GM21528 (cell line): Measurements from ENCODE around the gene CCSAP.
"Not testable (repeated sequence)": the region's sequence is repeated elsewhere in the genome, so short reads cannot be mapped to it uniquely, and the experiment has no call there.

Experiments used
- ATAC-seq: cut with Tn5 transposase; IDR thresholded peaks from one replicate; pipeline ENCODE4 v1.9.1; 2021; ENCODE audit warnings: mild to moderate bottlenecking, moderate library complexity; ENCODE audit not compliant: unreplicated experiment, low FRiP score

Gene CCSAP

GRCh38 chr1:229327765-229328164 lies 15.1 kb downstream of the CCSAP start:
- not testable (repeated sequence) for ATAC-seq

- no peak for ATAC-seq
Measured at GRCh38 chr1:229326601-229327000, 16.2 kb downstream of the CCSAP start.

GRCh38 chr1:229325853-229326487 lies 16.9 kb downstream of the CCSAP start:
- ATAC-seq: no peak

GRCh38 chr1:229325401-229325800 lies 17.4 kb downstream of the CCSAP start:
- ATAC-seq: no peak

- no peak for ATAC-seq
Measured at GRCh38 chr1:229323885-229324553, 18.8 kb downstream of the CCSAP start.

GRCh38 chr1:229323201-229323600 lies 19.6 kb downstream of the CCSAP start:
- no peak for ATAC-seq

- ATAC-seq: no peak
Measured at GRCh38 chr1:229319487-229319886, 23.4 kb downstream of the CCSAP start.

GRCh38 chr1:229318056-229318455 lies 24.8 kb downstream of the CCSAP start:
- no peak for ATAC-seq

GRCh38 chr1:229316166-229316565 lies 26.7 kb downstream of the CCSAP start:
- no peak for ATAC-seq

GRCh38 chr1:229310833-229311232 lies 32.0 kb downstream of the CCSAP start:
- ATAC-seq: no peak

GRCh38 chr1:229309684-229310083 lies 33.2 kb downstream of the CCSAP start:
- ATAC-seq: no peak

GRCh38 chr1:229309074-229309473 lies 33.8 kb downstream of the CCSAP start:
- ATAC-seq: no peak

- ATAC-seq: no peak
Measured at GRCh38 chr1:229305392-229305791, 37.5 kb downstream of the CCSAP start.

- ATAC-seq: no peak
Measured at GRCh38 chr1:229303855-229304254, 39.0 kb downstream of the CCSAP start.

GRCh38 chr1:229302740-229303139 lies 40.1 kb downstream of the CCSAP start:
- no peak for ATAC-seq

- ATAC-seq: no peak
Measured at GRCh38 chr1:229300099-229300757, 42.6 kb downstream of the CCSAP start.

- no peak for ATAC-seq
Measured at GRCh38 chr1:229298887-229299503, 43.9 kb downstream of the CCSAP start.

- no peak for ATAC-seq
Measured at GRCh38 chr1:229298420-229298819, 44.4 kb downstream of the CCSAP start.

GRCh38 chr1:229297746-229298145 lies 45.1 kb downstream of the CCSAP start:
- no peak for ATAC-seq

GRCh38 chr1:229296541-229296941 lies 46.3 kb downstream of the CCSAP start:
- ATAC-seq: no peak

- no peak for ATAC-seq
Measured at GRCh38 chr1:229295745-229296144, 47.1 kb downstream of the CCSAP start.
